Activated naive CD8-positive, alpha-beta T cell treated with anti-CD3 and anti-CD28 coated beads, Interleukin-2, amount 50 U/mL, for 16 hours (primary cell): ENCODE measurements around the gene ZFC3H1.

ENCODE experiments used
- DNase-seq: peaks from one replicate; pipeline ENCODE4 v3.0.0-alpha.2; 2020; ENCODE audit warnings: low read depth, low spot score

ZFC3H1 gene

DNA sequence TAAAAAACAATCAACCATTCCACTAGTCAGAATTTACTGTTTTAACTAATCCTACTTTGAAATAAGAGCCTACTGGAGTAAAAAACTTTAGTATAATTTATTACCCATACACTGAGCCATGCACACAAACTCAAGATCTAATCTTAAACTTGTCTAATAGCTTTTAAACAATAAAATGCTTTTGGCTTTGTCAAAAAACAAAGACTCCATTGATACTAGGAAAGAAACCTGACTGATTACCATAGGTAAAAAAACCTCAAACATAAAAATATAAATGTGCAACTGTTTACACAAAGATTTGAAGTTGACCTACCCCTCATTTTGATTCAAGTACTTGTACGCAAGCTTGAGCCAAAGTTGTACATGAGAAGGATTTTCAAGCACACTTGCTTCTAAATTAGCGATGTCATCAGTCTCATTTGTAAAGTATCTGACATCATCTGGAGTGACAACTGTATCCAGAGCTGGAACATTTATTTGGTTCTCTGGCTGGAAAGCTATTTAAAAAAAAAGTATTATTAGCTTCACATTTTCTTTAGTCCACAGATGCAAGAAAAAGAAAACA is 36.1 kb downstream of the ZFC3H1 start:
- no peak for DNase-seq

DNA sequence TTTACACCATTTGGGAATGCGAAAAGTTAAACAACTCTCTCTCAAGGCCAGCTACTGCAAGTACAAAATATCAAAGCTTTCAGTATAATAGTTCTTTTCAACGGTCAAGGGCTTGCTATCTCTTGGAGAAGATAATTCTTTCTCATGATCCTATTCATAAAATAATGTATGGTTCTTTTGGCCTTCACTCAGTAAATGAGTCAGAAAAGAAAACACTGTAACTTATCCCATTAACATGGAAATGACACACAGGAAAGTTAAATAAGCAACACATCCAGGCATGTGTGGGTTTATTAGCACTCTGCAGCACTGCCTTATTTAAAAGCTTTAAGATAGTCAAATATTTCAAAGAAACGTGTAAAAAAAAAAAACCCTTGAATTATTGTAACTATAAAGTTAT is 36.9 kb downstream of the ZFC3H1 start:
- DNase-seq, result no peak

- DNase-seq, result no peak
These were observed 37.5 kb downstream of the ZFC3H1 start for GRCh38 chr12:71626098-71626497.

DNA sequence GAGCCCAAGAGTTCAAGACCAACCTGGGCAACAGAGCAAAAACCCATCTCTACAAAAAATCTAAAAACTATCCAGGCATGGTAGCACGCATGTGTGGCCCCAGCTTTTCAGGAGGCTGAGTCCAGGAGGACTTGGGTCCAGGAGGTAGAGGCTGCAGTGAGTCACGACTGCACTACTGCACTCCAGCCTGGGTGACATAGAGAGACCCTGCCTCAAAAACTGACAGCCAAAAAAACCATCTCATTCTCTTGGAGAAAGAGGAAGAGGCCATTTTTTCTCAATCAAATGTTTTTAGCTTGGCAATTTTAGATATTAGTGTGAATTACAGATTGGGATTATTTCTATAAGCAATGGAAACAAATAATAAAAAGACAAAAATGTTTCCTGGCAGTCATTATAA is 38.2 kb downstream of the ZFC3H1 start:
- no peak for DNase-seq

GRCh38 chr12:71621938-71622337 is 41.7 kb downstream of the ZFC3H1 start:
- no peak for DNase-seq

- no peak for DNase-seq
These were observed 53.4 kb downstream of the ZFC3H1 start for GRCh38 chr12:71610031-71610795.

DNA sequence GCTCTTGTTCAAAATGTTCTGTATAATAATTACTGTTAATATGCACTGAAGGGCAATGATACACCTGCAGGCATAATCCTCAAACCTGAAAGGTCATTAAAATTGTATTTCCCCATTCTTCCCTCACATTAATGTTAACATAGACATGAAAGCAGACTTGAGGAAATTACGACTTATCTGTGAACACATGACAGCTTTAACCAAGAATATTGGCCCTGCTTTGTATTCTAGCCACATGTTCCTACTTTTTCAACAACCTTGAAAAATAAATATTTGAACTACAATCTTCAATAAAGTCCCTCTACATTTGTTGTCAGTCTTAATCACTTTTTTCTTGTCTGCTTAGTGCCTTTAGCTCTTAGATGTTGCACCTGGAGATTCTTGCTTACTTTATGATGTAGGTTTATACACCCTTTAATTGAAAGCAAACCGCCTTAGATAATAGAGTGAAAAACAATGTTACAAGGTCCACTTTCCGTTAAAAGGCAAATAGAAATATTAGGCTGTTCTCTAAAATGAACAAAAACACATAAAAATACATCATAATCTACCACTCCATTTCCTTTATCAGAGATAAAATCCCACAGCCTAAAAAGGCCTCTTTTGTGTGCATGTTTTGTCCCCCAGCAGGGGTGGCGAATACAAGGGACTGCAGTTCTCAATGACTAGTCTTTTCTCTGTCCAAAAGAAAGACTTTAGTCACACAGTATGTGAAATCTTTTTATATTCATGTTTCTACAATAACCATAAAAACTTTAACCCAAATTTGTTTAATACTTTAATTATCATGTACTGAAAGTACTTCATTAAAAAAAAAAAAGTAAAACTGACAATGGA is 55.9 kb downstream of the ZFC3H1 start:
- no peak for DNase-seq

DNA sequence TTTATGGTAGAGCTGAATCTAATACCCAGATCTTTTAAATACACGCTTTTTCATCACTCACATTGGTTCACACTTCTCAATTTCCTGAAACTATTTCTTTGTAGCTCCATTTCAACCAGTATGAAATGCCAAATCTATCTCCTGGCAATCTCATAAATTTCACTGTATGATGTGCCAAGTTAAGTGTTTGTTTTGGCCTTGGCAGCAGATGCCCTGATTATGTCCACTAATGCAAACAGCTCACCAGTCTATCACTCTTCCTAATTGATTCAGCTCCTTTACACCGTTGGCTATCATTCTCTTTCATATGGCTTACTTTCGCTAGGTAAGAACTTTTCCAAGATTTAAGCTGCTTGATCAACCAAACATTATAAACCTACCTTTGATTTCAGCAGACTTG is 58.6 kb downstream of the ZFC3H1 start:
- no peak for DNase-seq

DNA sequence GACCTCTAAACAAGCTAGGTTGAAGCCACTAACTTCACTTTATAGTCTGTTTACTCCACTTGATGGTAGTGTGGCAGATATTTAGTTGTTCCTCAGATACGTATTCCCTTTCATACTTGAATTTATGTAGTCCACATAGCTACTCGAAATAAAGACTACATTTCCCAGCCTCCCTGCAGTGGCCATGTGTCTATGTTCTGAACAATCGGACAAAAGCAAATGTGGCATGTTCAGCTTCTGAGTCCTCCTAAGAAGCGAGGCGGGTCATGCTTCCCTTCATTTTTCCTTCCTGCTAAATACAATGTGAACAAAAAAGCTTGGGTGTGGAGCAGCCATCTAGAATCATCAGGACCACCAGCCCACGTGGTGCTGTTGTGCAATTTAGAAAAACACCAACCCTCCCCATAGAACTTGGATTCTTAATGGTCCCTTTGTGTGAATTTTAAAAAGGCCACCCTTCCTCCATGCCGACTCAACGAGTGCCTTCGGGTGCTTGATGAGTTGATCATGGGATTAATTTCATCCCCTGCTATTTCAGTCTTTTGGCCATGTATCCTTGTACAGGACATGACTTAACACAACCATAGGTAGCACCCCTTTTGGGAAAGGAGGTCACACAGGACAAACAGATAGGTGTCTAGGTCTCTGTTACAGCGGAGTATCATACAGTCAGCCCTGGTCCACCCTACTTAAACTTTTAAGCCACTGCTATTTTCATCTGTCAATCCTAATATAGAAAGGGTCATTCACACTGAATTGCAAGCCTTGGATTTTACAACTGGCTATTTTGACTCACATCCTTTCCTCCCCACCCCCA is 60.7 kb downstream of the ZFC3H1 start:
- no peak for DNase-seq

GRCh38 chr12:71601546-71601945 is 62.1 kb downstream of the ZFC3H1 start:
- no peak for DNase-seq

DNA sequence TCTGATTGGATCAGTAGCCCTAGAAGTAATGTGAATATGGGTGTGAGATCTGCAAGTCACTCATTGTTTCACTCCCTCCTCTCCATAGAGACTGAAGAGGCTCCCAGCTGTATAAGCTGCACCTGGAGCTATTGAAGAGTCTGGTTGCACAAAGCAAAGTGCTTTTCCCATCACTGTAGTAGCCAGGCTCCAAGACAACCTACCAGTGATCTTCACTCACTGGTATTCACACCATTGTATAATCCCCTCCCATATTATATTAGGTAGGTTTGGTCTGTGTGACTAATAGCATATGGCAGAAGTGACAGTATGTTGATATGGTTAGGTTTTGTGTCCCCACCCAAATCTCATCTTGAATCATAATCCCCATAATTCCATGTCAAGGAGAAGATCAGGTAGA is 64.4 kb downstream of the ZFC3H1 start:
- no peak for DNase-seq

DNA sequence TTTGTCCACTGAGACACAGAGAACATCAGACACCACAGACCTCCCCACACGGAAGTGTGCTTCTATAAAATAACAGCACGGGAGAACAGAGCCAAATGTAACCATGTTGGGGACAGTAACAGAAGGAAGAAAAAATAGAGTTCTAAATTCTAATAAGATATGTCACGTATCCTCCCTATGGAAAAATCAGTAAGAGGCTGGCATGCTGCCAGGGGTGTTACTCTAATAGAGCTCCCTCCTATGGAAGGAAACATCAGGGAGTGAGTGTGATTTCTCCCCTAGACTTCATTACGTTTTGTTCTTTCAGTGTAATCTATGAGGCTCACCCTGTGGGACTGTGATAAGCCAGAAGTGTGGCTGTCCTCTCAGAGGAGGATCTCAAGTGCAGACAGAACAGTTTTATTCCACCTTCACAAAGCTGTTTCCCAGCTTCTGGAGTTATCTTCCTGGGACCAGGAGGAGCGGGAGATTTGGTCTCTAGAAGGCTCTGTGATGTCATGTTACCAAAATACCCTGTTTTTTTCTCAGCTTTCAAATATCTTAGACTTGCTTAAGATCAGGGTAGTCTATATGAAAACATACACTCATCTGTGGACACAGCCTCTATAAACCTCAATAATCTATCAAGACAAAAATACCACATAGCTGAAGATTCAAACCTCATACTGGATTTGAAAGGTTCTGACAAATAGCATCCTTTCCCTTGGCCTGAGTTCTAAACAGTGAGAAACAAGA is 69.3 kb downstream of the ZFC3H1 start:
- DNase-seq, result no peak

- DNase-seq, result no peak
These were observed 70.8 kb downstream of the ZFC3H1 start for GRCh38 chr12:71592841-71593240.

DNA sequence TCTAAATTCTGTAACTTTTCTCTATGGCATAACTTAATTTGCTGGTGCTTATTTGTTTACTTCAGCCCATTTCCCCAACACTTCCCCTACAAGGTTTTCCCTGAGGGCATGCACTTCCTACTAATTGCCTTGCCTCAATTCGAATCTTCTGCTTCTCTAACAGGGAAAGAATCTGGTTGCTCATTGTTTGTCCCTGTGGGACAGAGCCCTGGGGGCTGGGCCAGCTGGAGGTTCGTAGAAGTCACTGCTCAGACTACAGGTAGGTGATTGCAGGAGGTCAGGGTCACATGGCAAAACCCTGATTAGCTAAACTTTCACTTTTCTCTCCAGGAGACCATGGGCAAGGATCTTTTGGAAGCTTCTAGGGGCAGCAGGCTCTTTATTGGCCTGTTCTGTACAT is 72.0 kb downstream of the ZFC3H1 start:
- DNase-seq, result no peak

GRCh38 chr12:71589478-71589881 is 74.2 kb downstream of the ZFC3H1 start:
- DNase-seq, result no peak

DNA sequence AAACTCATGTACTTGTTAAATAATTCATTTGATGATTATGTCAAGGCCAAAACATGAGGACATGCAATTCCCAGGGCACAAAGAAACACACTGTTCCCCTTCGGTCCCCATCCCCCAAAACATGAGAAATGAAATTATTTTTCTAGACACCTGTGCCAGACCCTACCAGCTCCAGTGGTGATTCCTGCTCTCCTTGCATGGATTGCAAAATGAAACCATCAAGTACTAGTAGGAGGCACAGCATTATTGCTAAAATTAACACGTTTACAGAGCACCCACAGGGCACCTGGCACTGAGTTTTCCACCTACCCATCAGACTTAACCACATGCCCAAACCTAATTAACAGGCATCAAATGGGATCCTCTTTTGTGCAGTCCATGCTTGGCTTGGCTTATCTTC is 76.6 kb downstream of the ZFC3H1 start:
- DNase-seq, result no peak

DNA sequence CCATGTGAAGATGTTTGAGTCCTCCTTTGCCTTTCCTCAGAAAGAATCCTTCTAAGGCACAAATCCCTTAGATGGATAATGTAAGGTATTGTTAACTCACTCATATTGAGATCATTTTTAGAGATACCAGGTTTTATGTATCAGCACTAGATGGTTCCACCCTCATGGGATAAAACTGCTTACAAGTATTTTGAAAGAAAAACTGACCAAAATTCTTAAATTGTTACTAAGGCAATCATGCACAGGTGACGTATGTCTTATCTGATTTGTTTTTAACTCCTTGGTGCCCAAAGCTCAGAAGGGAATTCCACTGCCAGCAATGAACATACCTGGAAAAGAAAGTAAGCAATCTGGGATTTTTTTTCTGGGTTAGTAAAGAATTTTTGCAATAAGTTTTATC is 78.4 kb downstream of the ZFC3H1 start:
- no peak for DNase-seq

DNA sequence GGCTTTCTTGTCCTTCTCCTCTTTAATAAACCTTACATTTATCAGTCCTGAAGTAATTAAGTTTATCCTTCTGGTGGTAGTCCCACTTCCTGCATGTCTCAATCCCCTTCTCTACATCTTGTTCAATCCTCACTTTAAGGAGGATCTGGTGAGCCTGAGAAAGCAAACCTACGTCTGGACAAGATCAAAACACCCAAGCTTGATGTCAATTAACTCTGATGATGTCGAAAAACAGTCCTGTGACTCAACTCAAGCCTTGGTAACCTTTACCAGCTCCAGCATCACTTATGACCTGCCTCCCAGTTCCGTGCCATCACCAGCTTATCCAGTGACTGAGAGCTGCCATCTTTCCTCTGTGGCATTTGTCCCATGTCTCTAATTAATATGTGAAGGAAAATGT is 79.3 kb downstream of the ZFC3H1 start:
- DNase-seq, result no peak

GRCh38 chr12:71582925-71583324 is 80.7 kb downstream of the ZFC3H1 start:
- no peak for DNase-seq

DNA sequence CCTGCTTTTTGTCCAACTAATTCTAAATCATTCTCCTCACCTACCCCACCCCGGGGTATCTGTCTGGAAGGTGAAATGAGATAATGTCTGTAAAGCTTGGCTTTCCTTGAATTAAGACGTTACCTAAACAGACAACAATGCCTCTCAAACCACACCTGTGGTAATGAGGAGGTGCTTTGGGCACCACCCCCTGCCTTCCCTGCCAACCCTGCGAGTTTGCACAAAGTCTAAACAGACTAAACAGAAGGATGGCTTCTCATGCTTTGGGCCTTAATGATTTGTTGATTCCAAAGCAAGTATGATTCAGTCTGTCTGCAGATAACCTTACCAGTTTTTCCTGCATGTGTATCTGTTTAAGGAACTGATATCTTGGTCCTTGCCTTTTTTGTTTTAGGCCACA is 82.4 kb downstream of the ZFC3H1 start:
- no peak for DNase-seq

GRCh38 chr12:71578694-71579258 is 84.9 kb downstream of the ZFC3H1 start:
- no peak for DNase-seq
